Fibroblast of skin of back (primary cell): Measurements from ENCODE around the gene APCDD1L.
A peak's percentile ranks its signal among the peaks of the same experiment; 100 is the strongest.

Source experiments
- DNase-seq: peaks from one replicate; pipeline ENCODE4 v3.0.0-alpha.2; 2013

Gene APCDD1L

GRCh38 chr20:58464838-58465237, 50.4 kb downstream of the APCDD1L start:
- DNase-seq: no peak

- no peak for DNase-seq
These were observed 51.9 kb downstream of the APCDD1L start for GRCh38 chr20:58463256-58463655.

- peak; percentile 34 for DNase-seq
These were observed 53.3 kb downstream of the APCDD1L start for GRCh38 chr20:58461899-58462298.

- no peak for DNase-seq
These were observed 54.1 kb downstream of the APCDD1L start for GRCh38 chr20:58461104-58461503.

GRCh38 chr20:58459058-58459750, 56.0 kb downstream of the APCDD1L start:
- DNase-seq: no peak

- peak; percentile 72 for DNase-seq
These were observed 56.7 kb downstream of the APCDD1L start for GRCh38 chr20:58458342-58459057.

GRCh38 chr20:58457083-58457695, 58.0 kb downstream of the APCDD1L start:
- DNase-seq: peak; percentile 76

GRCh38 chr20:58454460-58454859, 60.7 kb downstream of the APCDD1L start:
- no peak for DNase-seq

- DNase-seq: no peak
These were observed 61.8 kb downstream of the APCDD1L start for GRCh38 chr20:58453391-58453790.

- no peak for DNase-seq
These were observed 62.4 kb downstream of the APCDD1L start for GRCh38 chr20:58452667-58453255.

- DNase-seq: no peak
These were observed 64.9 kb downstream of the APCDD1L start for GRCh38 chr20:58450254-58450653.

- DNase-seq: no peak
These were observed 65.4 kb downstream of the APCDD1L start for GRCh38 chr20:58449681-58450221.

GRCh38 chr20:58448958-58449357, 66.2 kb downstream of the APCDD1L start:
- DNase-seq: no peak

- DNase-seq: peak; percentile 52
These were observed 67.4 kb downstream of the APCDD1L start for GRCh38 chr20:58447511-58448391.

- DNase-seq: no peak
These were observed 68.3 kb downstream of the APCDD1L start for GRCh38 chr20:58446960-58447265.

GRCh38 chr20:58446264-58446959, 68.8 kb downstream of the APCDD1L start:
- no peak for DNase-seq

GRCh38 chr20:58444746-58445255, 70.4 kb downstream of the APCDD1L start:
- DNase-seq: no peak

GRCh38 chr20:58441723-58442122, 73.5 kb downstream of the APCDD1L start:
- DNase-seq: no peak

- DNase-seq: no peak
These were observed 75.0 kb downstream of the APCDD1L start for GRCh38 chr20:58440021-58440767.

GRCh38 chr20:58438970-58439808, 76.0 kb downstream of the APCDD1L start:
- DNase-seq: no peak
